ENCODE data around the gene CPLX1.
"Not testable (repeated sequence)": the region's sequence is repeated elsewhere in the genome, so short reads cannot be mapped to it uniquely, and the experiment has no call there.

The CPLX1 gene

GRCh38 chr4:791252-791897 lies 34.6 kb downstream of the CPLX1 start:
- no peak for DNase-seq

- no peak for DNase-seq
These were observed 35.5 kb downstream of the CPLX1 start for GRCh38 chr4:790466-790820.

- DNase-seq, result no peak
These were observed 36.1 kb downstream of the CPLX1 start for GRCh38 chr4:789571-790465.

GRCh38 chr4:788636-789297 lies 37.2 kb downstream of the CPLX1 start:
- DNase-seq, result no peak

GRCh38 chr4:788006-788635 lies 37.8 kb downstream of the CPLX1 start:
- no peak for DNase-seq

- no peak for DNase-seq
These were observed 38.4 kb downstream of the CPLX1 start for GRCh38 chr4:787561-787981.

- DNase-seq, result peak; percentile 65
These were observed 39.0 kb downstream of the CPLX1 start for GRCh38 chr4:786861-787300.

- no peak for DNase-seq
These were observed 39.7 kb downstream of the CPLX1 start for GRCh38 chr4:786074-786741.

GRCh38 chr4:785332-786073 lies 40.4 kb downstream of the CPLX1 start:
- DNase-seq, result peak; percentile 51

- no peak for DNase-seq
These were observed 41.3 kb downstream of the CPLX1 start for GRCh38 chr4:784401-785331.

- DNase-seq, result peak; percentile 100
These were observed 44.3 kb downstream of the CPLX1 start for GRCh38 chr4:781493-782216.

GRCh38 chr4:780716-781492 lies 45.0 kb downstream of the CPLX1 start:
- no peak for DNase-seq

GRCh38 chr4:780255-780654 lies 45.7 kb downstream of the CPLX1 start:
- DNase-seq, result not testable (repeated sequence)

GRCh38 chr4:779555-779954 lies 46.4 kb downstream of the CPLX1 start:
- DNase-seq, result no peak

- no peak for DNase-seq
These were observed 48.2 kb downstream of the CPLX1 start for GRCh38 chr4:777520-778262.

- DNase-seq, result no peak
These were observed 49.0 kb downstream of the CPLX1 start for GRCh38 chr4:776743-777441.

- not testable (repeated sequence) for DNase-seq
These were observed 50.4 kb downstream of the CPLX1 start for GRCh38 chr4:775485-775884.
